HG03469 (cell line): ENCODE measurements around the gene ARL8A.
A peak's percentile ranks its signal among the peaks of the same experiment; 100 is the strongest.
"Not testable (repeated sequence)": the region's sequence is repeated elsewhere in the genome, so short reads cannot be mapped to it uniquely, and the experiment has no call there.

Experiments used
- ATAC-seq: cut with Tn5 transposase; IDR thresholded peaks from one replicate; pipeline ENCODE4 v1.9.1; 2021; ENCODE audit warnings: mild to moderate bottlenecking, moderate library complexity, moderate number of reproducible peaks; ENCODE audit not compliant: unreplicated experiment

ARL8A gene

DNA sequence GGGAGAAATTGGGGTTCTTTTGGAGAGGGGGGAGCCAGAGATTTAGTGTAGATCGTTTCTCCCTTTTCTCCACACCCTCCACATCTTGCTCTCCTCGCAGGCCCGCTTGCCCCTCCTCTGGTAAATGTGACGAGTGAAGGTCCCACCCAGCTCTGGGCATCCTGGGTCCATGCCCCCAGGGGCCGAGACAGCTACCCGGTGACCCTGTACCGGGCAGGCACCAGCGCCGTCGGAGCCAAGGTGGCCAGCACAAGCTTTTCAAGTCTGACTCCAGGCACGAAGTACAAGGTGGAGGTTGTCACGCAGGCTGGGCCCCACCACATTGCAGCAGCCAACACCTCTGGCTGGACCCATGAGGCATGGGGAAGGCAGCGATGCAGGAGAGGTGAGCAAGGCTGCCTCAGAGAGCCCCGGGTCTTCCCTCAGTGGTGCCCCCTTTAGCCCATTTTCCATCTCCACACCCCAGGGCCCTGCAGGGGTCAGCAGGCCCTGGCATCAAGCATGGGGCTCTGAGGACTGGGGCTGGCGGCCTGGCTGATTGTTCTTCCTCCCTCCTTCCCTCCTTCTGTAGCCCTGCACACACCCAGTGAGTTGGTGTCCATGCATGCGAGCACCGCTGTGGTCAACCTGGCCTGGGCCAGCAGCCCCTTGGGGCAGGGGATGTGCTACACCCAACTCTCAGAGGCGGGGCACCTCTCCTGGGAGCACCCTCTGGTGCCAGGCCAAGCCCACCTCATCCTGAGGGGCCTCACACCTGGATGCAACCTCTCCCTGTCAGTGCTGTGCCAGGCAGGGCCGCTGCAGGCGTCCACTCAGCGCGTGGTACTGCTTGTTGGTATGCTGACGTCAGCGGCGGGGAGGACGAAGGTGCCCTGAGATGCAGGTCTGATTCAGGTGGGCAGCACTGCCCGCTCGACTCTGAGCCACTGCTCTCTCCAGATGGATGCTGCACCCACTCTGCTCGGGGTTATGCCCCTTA is 32.7 kb upstream of the ARL8A start:
- ATAC-seq: no peak

DNA sequence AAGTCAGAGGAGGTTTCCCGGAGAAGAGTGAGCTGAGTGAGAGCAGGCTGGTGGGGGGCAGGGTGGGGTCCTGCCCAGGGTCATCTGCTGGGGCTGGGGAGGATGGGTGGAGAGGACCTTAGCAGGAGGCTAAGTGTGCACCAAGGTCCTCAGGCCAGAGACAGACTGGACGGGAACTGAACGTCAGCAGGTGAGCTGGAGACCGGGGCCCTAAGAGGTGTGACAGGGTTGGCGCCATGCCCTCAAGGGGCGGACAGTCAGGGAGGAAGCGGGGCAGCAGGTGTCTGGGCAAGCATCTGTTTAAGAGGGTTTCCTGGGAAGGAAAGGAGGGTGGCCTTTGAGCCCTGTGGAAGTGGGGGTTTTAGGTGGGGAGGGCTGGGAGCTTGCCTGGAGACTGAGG is 29.5 kb upstream of the ARL8A start:
- ATAC-seq: no peak

DNA sequence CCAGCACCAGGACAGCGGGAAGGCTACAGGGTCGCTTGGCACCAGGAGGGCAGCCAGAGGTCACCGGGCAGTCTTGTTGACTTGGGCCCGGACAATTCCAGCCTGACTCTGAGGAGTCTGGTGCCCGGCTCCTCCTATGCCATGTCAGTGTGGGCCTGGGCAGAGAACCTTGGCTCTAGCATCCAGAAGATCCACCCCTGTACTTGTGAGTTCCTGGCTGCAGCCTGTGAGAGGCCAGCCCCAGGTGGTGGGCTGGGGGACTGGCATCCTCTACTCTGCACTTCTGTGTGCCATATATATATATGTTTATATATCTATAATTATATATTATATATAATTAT is 27.4 kb upstream of the ARL8A start:
- no peak for ATAC-seq

DNA sequence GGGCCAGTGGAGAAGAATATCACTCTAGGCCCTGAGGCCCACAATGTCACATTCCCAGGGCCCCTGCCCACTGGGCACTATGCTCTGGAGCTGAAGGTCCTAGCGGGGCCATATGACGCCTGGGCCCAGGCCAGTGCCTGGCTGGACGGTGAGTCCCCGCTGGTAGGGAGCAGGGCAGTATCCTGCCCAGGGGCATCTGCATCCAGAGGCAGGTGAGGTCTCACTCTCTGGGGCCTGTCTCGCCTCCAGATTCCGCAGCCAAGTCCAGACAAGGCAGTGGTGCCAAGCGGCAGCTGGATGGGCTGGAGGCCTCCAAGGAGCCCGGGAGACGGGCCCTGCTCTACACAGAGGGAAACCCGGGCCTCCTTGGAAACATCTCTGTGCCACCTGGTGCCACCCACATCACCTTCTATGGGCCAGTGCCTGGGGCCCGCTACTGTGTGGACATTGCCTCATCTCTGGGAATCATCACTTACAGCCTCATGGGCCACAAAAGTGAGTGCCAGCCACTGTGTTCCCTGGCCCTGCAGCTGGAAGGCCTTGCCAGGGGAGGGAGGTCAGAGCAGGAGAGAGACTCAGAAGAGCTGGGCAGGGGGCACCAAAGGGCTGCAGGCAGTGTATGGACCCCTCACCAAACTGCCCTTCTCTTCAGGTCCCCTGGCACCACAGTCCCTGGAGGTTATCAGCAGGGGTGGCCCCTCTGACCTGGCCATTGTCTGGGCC is 26.9 kb upstream of the ARL8A start:
- ATAC-seq: no peak

DNA sequence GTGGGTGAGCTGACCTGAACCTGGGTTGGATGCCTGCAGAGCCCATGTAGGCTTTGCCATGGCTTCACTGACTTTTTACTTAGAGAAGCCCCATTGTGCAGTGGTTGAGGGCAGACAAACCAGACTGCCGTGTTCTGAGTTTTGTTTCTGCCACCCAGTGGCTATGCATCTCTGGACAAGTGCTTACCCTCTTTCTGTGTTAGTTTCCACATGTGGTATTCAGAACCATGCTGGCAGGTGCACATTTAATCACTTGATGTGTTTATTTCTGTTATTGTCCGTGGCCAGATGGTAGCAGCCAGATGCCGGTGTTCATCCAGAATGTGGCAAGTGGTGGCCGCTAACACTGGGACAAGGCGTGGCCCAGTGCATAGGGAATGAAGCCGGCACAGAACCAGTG is 26.2 kb upstream of the ARL8A start:
- ATAC-seq: no peak

DNA sequence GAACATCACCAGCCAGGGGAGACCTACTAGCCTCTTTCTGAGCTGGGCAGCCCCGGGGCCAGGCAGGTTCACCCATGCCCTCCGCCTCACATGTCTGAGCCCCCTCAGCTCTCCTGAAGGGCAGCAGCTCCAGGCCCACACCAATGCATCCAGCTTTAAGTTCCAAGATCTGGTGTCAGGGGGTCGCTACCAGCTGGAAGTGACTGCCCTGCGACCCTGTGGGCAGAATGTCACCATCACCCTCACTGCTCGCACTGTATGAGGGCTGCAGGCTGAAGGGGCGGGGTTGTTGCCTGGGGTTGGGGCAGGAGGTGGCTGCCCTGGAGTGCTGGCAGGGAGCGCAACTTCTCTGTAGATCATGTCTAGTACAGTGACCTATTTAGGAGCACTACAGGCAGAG is 24.3 kb upstream of the ARL8A start:
- ATAC-seq: no peak

DNA sequence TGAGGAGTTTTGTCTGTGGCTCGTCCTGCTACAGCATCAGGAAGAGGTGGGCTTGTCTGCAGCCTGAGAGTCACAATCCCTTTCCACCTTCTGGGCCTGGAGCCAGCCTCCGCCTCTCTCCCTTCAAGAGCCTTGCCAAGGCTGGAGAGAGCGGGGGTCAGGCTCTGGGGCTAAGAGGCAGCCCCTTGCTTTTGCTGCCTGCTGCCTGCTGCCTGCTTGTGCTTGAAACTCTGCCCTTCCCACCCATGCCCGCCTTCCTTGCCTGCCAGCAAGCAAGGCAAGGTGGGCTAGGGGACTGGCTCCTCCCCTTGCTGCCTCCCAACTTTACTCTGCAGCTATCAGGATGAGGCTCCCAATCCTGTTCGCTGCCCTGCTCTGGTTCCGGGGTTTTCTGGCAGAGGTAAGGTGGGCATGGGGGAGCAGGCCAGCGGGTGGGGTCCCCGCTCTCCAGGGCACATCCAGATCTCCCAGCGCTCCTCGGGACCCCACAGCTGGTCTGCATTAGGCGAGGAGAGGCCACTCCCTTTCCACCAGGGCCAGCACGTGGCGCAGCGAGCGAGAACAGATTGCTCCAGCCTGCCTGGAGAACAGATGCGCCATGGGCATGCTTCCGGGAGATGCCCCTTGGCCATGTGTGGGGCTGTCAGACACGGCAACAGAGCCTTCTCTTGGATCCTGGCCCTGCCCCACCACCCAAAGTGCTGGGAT is 23.3 kb upstream of the ARL8A start:
- no peak for ATAC-seq

DNA sequence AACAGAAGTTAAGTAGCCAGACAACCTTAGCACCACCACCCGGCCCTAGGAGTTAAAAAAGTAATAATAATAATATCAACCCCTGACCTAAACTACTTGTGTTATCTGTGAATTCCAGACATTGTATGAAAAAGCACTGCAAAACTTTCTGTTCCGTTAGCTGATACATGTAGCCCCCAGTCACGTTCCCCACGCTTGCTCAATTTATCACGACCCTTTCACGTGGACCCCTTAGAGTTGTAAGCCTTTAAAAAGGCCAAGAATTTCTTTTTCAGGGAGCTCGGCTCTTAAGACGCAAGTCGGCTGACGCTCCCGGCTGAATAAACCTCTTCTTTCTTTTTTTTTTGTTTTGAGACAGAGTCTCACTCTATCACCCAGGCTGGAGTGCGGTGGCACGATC is 22.5 kb upstream of the ARL8A start:
- not testable (repeated sequence) for ATAC-seq

DNA sequence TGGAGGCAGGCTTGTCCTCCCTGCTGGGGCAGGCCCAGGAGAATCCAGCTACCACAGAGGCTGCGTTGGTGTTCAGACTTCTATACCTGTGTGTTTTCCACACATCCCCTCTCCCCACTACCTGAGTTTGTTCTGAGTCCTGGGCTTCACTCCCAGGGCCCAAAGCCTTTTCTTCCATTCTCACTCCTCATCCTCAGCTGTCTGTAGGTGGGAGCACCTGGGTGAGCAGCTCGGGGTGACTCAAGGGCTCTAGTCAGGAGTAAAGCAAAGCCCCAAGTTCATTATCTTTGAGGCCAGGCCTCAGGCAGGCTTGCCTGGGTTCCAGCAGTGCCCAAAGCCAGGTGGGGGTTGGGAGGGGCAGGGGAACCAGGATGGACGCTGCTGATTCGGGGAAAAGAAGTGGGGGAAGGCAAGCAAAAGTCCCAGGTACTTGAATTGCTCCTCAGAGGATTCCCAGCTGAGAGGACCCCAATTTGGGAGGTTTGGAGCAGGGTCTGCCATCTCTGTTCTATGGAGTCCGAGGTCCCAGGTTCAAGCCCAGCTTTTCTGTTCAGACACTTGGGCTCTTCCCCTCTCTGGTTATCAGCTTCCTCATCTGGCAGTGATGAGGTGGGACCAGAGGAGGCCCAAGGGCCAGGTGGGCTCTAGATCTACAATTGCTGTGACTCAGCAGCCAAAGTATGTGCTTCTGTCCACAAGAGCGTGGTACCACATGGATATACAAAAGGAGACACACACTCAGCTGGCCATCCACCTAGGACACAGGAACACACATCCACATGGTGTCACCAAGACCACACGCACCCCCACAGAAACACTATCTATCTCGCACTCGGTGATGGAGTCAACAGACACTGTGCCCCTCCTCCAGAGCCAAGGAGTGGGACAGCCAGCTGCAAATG is 21.7 kb upstream of the ARL8A start:
- no peak for ATAC-seq

DNA sequence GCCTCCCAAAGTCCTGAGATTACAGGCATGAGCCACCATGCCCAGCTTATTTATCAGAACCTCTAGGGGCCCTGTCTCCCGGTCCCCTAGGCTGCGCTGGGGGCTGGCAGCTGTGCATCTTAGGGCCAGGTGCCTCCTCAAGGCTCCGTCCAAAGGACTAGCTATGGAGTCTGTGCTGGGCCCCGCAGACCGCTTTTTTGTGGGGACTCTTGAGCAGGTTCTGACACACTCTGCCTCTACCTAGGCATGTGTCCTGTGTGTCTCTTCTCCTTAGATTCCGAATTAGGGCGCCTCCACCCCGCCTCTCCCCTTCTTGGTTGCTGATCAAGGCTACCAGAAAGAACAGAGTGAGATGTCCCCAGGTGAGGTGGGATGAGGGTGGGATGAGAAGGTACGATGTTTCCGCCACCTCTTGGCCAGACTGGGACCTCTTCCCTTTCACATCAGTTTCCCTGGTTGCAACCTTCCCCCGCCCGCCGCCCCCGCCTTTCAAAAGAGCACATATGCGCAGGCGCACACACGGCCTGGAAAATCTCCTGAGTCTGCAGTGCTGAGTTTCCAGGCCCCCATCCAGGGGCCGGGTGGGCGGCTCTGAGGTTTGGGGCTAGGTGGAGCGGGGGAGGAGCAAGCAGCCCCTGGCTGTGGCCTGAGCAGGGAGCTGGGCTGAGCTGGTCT is 20.9 kb upstream of the ARL8A start:
- ATAC-seq: no peak

DNA sequence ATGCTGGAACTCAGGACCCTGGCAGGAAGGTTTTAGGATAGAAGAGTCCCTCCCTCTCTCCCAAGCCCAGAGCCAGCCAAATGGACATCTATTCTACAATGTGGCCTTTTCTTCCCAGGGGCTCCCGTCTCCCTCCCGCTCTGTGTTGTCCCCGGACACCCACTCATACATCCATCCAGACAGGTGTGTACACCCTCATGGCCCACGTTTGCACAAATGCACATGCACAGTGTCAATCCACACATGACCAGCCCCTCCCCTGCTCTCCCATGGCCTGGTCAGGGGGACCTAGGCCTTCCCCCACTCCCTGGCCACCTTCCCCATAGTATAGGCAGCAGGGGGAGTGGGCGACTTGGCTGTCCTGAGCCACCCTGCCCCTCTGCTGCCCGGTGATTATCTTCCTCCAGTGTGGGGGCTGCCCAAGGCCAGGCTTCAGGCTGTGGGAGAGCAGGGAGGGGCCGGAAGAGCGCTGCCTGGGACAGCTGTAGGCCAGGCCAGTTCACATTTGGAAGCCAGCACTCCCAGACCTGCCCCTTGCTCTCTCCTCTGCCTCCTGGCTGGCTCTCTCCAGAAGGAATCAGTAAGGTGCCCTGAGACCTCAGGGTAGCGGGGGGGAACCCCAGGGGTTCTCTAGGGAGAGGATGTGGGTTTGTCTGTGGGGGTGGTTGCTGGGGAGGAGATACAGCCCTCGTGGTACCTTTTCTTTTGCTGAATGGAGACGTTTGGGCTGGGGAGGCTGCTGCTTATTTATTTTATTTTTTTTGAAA is 19.9 kb upstream of the ARL8A start:
- ATAC-seq: peak; percentile 39

DNA sequence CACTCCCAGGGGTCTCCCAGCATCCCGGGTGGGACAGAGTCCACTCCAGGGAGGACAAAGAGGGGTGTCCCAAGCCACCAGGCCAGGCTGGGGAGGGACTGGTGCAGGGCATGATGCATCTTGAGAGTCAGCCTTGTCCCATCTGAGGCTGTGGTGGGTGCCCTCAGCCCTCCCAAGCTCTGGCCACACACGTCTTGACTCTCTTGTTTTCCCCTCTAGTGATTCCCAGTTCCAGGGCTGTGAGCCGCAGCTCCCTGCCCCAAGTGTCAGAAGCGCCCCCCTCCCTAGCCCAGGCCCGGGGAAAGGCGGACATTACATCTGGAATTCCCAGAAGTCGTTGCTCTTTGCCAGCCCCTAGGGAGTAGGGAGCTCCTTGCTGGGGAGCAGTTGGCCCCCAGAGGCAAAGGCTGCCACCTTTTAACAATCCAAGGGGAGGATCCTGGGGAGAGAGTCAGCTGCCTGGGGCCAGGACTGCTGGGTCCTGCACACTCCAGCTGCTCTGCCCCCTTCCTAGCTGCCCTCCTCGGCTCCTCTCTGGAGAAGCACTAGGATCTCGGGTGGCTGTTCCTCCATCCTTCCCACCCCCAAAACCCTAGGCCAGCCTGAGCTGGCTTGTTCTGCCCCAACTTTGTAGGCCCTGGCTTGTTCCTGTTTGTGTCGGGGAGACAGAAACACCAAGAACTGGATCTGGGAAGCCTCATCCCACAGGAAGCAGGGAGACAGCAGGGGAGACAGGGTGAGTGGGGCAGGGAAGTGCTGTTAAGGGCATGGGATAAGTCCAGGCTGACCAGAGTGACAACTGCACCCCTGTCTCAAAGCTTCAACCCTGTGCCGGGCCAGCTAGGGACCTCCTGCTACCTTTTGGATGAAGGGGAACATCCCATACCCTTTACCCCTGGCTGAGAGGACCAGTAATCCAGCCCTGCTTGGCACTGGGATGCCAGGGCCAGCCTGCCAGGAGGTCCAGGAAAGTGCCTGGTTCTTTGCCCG is 19.0 kb upstream of the ARL8A start:
- no peak for ATAC-seq

DNA sequence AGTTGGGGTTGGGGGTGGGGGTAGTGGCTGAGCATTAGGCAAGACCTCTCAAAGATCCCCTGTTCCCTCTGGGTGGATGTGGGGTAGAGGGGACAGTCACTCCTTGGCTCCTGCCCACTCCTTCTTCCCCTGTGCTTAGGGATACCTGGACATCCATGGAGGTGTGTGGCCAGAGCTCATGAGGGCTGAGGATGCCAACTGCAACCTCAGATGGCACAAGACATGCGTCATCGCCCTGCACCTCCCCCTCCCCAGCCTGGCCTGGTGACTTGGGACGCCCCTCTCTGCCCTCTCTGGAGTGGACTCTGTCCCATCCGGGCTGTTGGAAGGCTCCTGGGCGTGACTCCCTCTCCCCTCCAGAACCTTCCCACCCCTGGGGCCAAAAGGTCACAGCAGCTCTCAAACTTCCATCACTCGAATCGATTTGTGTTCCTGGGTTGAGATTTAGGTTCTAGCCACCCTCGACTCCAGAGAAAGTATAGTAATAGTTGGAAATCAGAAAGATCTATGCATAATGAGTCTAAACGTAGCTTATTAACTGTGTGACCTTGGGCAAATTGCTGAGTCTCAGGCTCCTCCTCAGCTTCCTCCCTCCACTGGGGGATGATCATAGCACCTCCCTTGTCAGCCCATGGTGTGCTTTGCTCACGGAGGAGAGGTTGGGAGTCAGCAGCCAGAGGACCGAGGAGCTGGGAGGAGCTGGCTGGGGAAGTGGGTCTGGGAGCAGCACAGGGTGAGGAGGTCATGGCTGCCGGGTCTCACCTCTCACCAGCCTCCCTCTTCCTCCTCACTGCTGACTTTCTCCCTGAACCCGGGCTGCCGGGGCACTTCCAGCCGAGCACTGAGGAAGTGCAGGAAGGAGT is 18.1 kb upstream of the ARL8A start:
- no peak for ATAC-seq

DNA sequence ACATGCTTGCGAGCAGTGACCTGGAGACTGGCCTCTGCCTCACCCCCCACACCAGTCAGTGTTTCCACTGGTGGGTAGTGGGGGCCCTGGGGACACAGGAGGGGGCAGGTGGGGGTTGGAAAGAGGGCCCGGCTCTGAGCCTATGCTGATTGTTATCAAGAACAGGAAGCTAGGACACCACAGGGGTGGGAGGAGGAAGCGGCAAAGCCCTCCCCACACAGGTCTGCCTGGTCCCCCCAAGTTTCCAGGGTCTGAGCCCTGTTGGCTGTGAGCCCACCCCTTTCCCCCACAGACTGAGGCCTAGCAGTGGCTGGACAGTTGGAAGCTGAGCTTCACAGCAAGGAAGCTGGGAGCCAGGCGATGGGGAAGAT is 17.5 kb upstream of the ARL8A start:
- peak; percentile 29 for ATAC-seq

DNA sequence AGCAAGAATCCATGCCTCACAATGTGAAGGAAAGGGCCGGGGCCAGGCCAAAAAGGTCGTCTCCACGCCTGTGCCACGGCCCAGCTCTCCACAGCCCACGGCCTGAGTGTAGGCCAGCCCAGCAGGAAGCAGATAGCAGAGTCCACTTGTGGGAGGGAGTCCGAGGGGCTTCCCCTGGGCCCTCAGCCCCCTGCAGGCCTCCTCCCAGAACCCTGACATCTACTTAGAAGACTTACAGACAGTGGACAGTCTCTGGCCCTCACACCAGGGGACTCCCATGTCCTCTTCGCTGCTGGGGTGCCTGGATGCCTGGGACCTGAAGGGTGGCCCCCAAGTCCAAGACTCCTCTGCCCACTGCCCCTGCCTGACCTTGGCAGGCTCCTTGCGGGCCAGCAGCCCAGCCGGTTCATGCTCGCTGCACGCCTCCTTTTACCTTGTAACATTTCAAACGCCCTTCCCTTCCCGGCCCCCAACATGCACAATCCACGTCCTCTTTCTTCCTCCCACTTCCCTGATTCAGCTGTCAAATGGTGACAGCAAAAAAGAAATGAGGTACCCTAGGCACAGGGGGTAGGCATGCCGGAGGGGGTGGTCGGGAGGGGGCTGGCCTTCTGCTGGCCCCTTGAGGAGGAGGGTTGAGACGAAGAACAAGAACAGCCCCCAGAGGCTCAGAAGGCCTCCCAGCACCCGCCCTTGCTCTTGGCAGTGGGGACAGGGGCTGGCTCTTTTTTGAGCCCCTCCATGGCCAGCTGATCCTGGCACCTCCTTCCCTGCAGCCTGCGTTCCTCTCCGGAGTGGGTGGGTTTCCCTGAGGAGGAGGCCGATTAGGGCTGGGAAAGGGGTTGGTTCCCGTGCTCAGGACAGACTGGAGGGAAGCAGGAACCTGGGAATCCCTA is 16.9 kb upstream of the ARL8A start:
- no peak for ATAC-seq

DNA sequence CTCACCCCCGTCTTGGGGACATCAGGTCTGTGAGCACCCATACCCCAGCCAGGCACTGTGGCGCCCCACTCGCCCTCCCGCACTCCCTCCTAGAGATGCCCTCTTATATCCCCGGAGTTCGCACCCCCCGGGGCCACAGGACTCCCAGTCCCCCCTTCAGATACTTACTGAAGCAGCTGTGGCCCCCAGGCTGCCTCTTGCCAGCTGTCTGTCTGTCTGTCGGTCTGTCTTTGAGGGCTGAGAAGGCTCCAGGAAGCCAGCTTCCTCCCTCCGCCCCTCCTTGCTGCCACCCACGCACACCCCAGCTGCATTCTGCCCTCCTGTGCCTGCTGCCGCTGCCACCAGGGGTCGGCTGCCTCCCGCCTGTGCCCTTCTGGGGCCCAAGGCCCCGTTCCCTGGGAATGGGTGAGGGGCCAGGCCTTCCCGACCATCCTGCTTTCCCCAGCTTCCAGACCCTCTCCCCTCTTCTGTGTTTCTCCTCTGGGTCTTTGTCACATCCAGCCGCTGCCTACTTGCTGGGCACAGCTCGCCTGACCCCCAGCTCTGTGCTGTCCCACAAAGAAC is 15.9 kb upstream of the ARL8A start, which contains the start of gene PTPN7:
Gene PTPN7 (minus strand): TSS at position 226 of the 564 bp plus-strand sequence. CDS start 1,200 bp downstream, outside the sequence.
- peak; percentile 29 for ATAC-seq
